HepG2 (cell line): Measurements from ENCODE around the gene CADPS2. TPM values are rescaled to one million over a fixed set of nuclear protein-coding genes. Genes with fewer than 3 reads are reported as not detected.

ENCODE experiments used
- ATAC-seq: fragments of 200-7000 bp; cut with Tn5 transposase; 3 replicates; pipeline ENCODE4 v1.9.1; 2020; ENCODE audit warnings: mild to moderate bottlenecking, moderate library complexity
- BruUV-seq: library from RNA; stranded (reverse); fragments of 400-500 nt; replicated peaks from 2 replicates; lab custom pipeline; 2021; lab: Mats Ljungman, UMichigan
- CTCF ChIA-PET: fragments of 300-600 bp; formaldehyde crosslinking; extraction: SDS; loops from one replicate; lab custom pipeline; 2021; ENCODE audit warnings: low total read pairs, inconsistent platforms, low intra/inter-chr PET ratio; lab: Yijun Ruan, JAX
- POLR2A ChIA-PET: fragments of 350-600 bp; sonication (Branson Sonifier 250); formaldehyde crosslinking; loops from one replicate; lab custom pipeline; 2020; ENCODE audit warnings: antibody characterized with exemption, inconsistent platforms; lab: Yijun Ruan, JAX
- DNase-seq: peaks from one replicate; pipeline ENCODE4 v3.0.0-alpha.2; 2015; ENCODE audit warnings: low spot score
- FAIRE-seq: peaks from 3 replicates; lab custom pipeline; 2011; peaks lifted over from hg19 to GRCh38; lab: Jason Lieb, UNC
- H2AFZ ChIP-seq: one replicate; pipeline ENCODE4 v1.6.1; 2011; ENCODE audit warnings: low read length, inconsistent platforms
- H3K27ac ChIP-seq: fragments of 300-600 bp; 3 replicates; pipeline ENCODE4 v1.8.0; 2011; ENCODE audit warnings: mixed run types, mild to moderate bottlenecking, mixed read lengths, low read length, inconsistent platforms; ENCODE audit not compliant: insufficient read depth; ENCODE audit errors: extremely low read length
- H3K27me3 ChIP-seq, 2 experiments: fragments of 200-600 bp in 1 of 2; 2 replicates in 1 of 2; 3 replicates in 1 of 2; pipeline versions ENCODE4 v1.6.0 to v1.8.0; 2011; ENCODE audit warnings: low read length in 2 of 2, mild to moderate bottlenecking in 2 of 2, moderate library complexity in 2 of 2, inconsistent platforms in 1 of 2; ENCODE audit not compliant: insufficient read depth in 2 of 2, control insufficient read depth in 1 of 2
- H3K36me3 ChIP-seq, 2 experiments: fragments of 200-600 bp in 1 of 2; replicated peaks in 1 of 2; 2 replicates in 1 of 2; 3 replicates in 1 of 2; pipeline versions ENCODE4 v1.5.1 to v1.8.0; 2011; ENCODE audit warnings: low read length in 2 of 2, inconsistent platforms in 1 of 2; ENCODE audit not compliant: insufficient read depth in 2 of 2, control insufficient read depth in 1 of 2
- H3K4me1 ChIP-seq: 2 replicates; pipeline ENCODE4 v1.5.1; 2012; ENCODE audit warnings: low read length, inconsistent platforms; ENCODE audit not compliant: insufficient read depth
- H3K4me2 ChIP-seq: 2 replicates; pipeline ENCODE4 v1.6.0; 2011; ENCODE audit warnings: low read depth, low read length, inconsistent platforms
- H3K4me3 ChIP-seq, 3 experiments: fragments of 200-600 bp in 1 of 3; sonication (generic), shearing (Covaris generic) in 1 of 3; replicated peaks in 1 of 3; 2 replicates each; pipeline ENCODE4 v1.5.1; 2011 to 2016; ENCODE audit warnings: low read length in 3 of 3, inconsistent platforms in 2 of 3, low read depth in 2 of 3, mild to moderate bottlenecking in 2 of 3, control low read depth in 1 of 3, mixed read lengths in 1 of 3; ENCODE audit not compliant: insufficient read depth in 1 of 3
- H3K79me2 ChIP-seq: one replicate; pipeline ENCODE4 v1.6.1; 2011; ENCODE audit warnings: low read length, inconsistent platforms; ENCODE audit not compliant: insufficient read depth
- H3K9ac ChIP-seq: 2 replicates; pipeline ENCODE4 v1.6.0; 2011; ENCODE audit warnings: mild to moderate bottlenecking, low read depth, low read length, inconsistent platforms; ENCODE audit not compliant: insufficient read depth
- H3K9me3 ChIP-seq: 2 replicates; pipeline ENCODE4 v1.5.1; 2012; ENCODE audit warnings: mild to moderate bottlenecking, low read length
- H4K20me1 ChIP-seq: 2 replicates; pipeline ENCODE4 v1.6.0; 2011; ENCODE audit warnings: inconsistent platforms, mild to moderate bottlenecking, low read length, moderate library complexity; ENCODE audit not compliant: insufficient read depth
- CEBPB ChIP-seq: IDR thresholded peaks from 2 replicates; pipeline ENCODE4 v1.6.1; 2011; ENCODE audit warnings: low read depth, low read length, improper control_type of control experiment, borderline replicate concordance
- GFI1 ChIP-seq: sonication (generic); formaldehyde crosslinking; IDR thresholded peaks from 2 replicates; pipeline ENCODE4 v1.5.0; 2020; ENCODE audit warnings: missing genetic modification reagents, mild to moderate bottlenecking, borderline replicate concordance
- ZNF546 ChIP-seq: sonication (generic); formaldehyde crosslinking; conservative IDR thresholded peaks from 2 replicates; pipeline ENCODE4 v1.8.1; 2023; ENCODE audit warnings: mild to moderate bottlenecking, missing genetic modification reagents
- WGBS: methylation state at CpG from one replicate; pipeline ENCODE4 v1.1.6; 2017; ENCODE audit warnings: low lambda C conversion rate; 5-methylcytosine and 5-hydroxymethylcytosine counted together
- in situ Hi-C: cut with HindIII; loops from 2 replicates; pipeline ENCODE4 v1.10.0; 2017; ENCODE audit warnings: low pct_unique_long_range_greater_than_20kb; ENCODE audit not compliant: extremely low pct_ligation_motif_present
- intact Hi-C: fragments of 100-400 bp; cut with micrococcal nuclease; formaldehyde crosslinking; loops from one replicate; pipeline ENCODE4 v1.10.0; 2022; ENCODE audit not compliant: unreplicated experiment
- polyA plus RNA-seq, 8 experiments: library from polyadenylated mRNA; depleted of rRNA in 3 of 8; stranded (reverse) in 7 of 8; unstranded in 1 of 8; fragments of >200 nt; fragmentation: Illumina TruSeq in 4 of 8; extraction: Trizol in 4 of 8; gene quantifications; 2 replicates each; pipeline versions ENCODE4 v1.2.1 to v1.2.3, GENCODE V29; 2011 to 2016; ENCODE audit warnings: low read depth in 4 of 8, missing spikeins in 1 of 8, mixed read lengths in 1 of 8; ENCODE audit not compliant: insufficient read depth in 1 of 8
- total RNA-seq, 5 experiments: library from RNA; depleted of rRNA; stranded (reverse); fragments of >200 nt; fragmentation: Illumina TruSeq; extraction: Trizol; gene quantifications; 2 replicates each; pipeline ENCODE4 v1.2.3, GENCODE V29; 2016; ENCODE audit warnings: low read depth in 1 of 5
- TF ChIP-seq, protein P1 (sequence below): sonication (generic); formaldehyde crosslinking; IDR thresholded peaks from 2 replicates; pipeline ENCODE4 v1.9.0; 2021; ENCODE audit warnings: missing genetic modification reagents, borderline replicate concordance

CADPS2 gene
- total and polyA plus RNA-seq, 2 of the 13 experiments (the other 11 are each of a cell fraction or from before 2014, with no cell fraction given), result 17.6 to 43.8 TPM

DNA sequence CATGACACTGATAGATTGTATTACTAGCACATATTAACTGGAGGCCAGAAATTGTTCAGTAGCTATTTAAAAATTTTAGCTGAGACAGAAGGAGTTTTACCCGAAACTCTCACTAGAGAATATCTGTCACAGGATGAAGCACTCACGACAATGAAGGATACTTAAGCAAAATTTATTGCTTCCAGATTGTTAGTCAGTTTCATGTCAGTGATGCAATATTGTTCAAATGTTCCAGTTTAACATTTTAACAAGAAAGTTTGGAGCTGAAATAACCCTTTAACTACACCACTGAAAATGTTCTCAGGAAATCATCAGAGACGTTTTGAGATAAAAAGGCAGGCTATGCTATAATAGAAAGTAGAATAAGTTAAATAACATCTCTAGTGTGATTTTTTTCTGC lies 15.0 kb upstream of the CADPS2 start:
- ChIA-PET POLR2A (no interaction called here), CTCF (no interaction called here)
- H3K9me3 ChIP-seq, result no peaks in the 10 kb centered on the region
- ATAC-seq (no peak), FAIRE-seq (no peak), DNase-seq (no peak)
- H3K4me1 ChIP-seq, result no peaks in the 10 kb centered on the region
- no TSS peak for BruUV-seq
- no peak overlapping the region for H3K4me2 ChIP-seq
- intact Hi-C loops (no loop called here), in situ Hi-C loops (no loop called here)
- no peak overlapping the region for H3K4me3 ChIP-seq
- WGBS, result 17% methylated on average over 3 of the region's 3 CpGs
- H3K36me3 ChIP-seq, result no peaks in the 10 kb centered on the region
- H3K9ac ChIP-seq, result no peak overlapping the region
- H4K20me1 ChIP-seq, result no peaks in the 10 kb centered on the region
- H2AFZ ChIP-seq, result no peak overlapping the region
- H3K79me2 ChIP-seq, result no peaks in the 10 kb centered on the region
- no peak overlapping the region for H3K27ac ChIP-seq
- TF ChIP-seq ZNF546 (CRISPR knock-in tag), result no peak
- TF ChIP-seq CEBPB, result 0 out of 2 replicates have a peak, but pooled peaks have one; percentile 14
- TF ChIP-seq GFI1 (CRISPR knock-in tag), result no peak
- no peaks in the 10 kb centered on the region for H3K27me3 ChIP-seq

DNA sequence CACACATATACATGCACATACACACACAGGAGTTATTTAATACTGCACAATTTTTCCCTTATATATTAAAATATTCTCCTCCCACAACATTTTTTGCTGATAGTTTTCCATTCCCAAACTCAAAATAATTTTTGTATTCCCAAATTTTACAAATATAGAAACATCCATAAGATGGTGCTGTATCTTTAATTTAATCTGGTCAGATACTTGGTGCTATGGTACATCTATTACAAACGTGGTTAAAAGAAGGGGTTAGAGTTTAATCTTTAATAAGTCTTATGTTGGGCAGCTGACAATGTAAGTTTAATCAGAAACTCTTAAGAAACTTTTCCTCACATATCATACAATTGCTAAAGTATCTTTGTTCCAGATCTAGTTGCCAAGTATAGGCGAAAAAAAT lies 10.2 kb upstream of the CADPS2 start:
- H3K4me2 ChIP-seq, result no peak overlapping the region
- no peaks in the 10 kb centered on the region for H4K20me1 ChIP-seq
- no peak overlapping the region for H3K9ac ChIP-seq
- CTCF ChIA-PET, result no interaction called here
- DNase-seq (no peak), ATAC-seq (no peak), FAIRE-seq (no peak)
- H3K27me3 ChIP-seq, result no peaks in the 10 kb centered on the region
- TF ChIP-seq, protein P1, sequence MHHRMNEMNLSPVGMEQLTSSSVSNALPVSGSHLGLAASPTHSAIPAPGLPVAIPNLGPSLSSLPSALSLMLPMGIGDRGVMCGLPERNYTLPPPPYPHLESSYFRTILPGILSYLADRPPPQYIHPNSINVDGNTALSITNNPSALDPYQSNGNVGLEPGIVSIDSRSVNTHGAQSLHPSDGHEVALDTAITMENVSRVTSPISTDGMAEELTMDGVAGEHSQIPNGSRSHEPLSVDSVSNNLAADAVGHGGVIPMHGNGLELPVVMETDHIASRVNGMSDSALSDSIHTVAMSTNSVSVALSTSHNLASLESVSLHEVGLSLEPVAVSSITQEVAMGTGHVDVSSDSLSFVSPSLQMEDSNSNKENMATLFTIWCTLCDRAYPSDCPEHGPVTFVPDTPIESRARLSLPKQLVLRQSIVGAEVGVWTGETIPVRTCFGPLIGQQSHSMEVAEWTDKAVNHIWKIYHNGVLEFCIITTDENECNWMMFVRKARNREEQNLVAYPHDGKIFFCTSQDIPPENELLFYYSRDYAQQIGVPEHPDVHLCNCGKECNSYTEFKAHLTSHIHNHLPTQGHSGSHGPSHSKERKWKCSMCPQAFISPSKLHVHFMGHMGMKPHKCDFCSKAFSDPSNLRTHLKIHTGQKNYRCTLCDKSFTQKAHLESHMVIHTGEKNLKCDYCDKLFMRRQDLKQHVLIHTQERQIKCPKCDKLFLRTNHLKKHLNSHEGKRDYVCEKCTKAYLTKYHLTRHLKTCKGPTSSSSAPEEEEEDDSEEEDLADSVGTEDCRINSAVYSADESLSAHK, result no peak
- no peak overlapping the region for H2AFZ ChIP-seq
- no peak overlapping the region for H3K27ac ChIP-seq
- no peak overlapping the region for H3K4me3 ChIP-seq
- no peaks in the 10 kb centered on the region for H3K36me3 ChIP-seq
- H3K4me1 ChIP-seq, result peaks cover 5% of the 10 kb centered on the region; the same call in 1 of the 2 replicates
- H3K9me3 ChIP-seq, result no peaks in the 10 kb centered on the region
- no TSS peak for BruUV-seq
- WGBS, result 4% methylated on average over 2 of the region's 2 CpGs
- intact Hi-C loops, result no loop called here
- POLR2A ChIA-PET, result no interaction called here
- in situ Hi-C loops, result no loop called here
- no peaks in the 10 kb centered on the region for H3K79me2 ChIP-seq
